ENCODE measurements around the gene PALD1.

The PALD1 gene

DNA sequence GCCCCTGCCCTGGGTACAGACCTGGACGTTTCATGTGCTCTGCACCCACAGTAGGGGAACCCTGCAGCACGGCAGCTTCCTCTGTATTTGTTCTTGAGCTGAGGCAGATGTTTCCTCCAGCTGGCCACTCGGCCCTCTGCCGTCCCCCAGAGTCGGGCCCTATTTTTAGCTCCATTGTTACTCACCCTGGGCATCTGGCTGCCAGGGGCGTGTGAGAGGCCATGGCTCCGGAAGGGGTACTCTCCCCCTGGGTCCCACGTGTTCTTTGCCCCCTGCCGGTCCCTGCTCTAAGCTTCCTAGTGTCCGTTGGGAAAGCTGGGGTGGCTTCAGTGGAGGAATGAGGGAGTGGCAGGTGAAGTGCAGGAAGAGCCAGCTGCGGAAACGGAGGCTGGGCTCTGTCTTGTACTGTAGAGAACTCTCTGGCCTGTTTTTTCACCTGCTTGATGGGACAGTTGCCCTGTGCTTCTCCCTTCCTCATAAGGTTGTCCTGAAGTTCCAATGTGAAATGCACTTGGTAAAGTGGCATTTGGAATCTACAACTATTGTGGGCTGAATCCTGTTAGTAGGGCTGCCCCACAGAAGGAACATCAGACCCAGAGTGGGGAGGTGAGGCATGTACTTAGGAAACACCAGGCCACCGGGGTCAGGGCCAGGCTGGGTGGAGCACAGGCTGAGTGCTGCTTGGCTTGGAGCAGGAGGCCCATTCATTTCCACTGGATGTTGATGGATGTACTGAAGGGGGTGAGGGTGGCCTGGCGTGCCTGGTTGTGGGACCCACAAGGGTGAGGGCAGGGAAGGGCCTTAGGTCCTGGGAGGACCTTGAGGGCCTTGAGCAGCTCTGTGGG is 30.6 kb downstream of the PALD1 start:
- DNase-seq: peak; percentile 56

DNA sequence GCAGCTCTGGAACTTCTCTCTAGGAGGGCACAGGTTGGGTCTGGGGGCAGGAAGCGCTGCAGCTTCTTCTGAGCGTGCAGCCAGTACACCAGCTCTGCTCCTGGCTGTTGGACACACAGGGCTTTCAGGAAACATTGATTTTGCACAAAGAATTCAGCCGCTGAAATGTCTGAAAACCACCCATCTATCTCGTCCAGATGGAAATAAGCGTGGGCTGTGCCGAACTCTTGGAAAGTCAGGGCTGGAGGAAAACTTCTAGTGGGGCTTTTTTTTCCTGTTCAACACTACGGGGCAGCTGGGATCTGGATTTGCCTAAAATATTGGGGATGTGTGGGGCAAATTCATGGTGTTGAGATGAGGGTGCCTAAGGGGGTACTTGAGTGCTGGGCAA is 31.2 kb downstream of the PALD1 start:
- no peak for DNase-seq

DNA sequence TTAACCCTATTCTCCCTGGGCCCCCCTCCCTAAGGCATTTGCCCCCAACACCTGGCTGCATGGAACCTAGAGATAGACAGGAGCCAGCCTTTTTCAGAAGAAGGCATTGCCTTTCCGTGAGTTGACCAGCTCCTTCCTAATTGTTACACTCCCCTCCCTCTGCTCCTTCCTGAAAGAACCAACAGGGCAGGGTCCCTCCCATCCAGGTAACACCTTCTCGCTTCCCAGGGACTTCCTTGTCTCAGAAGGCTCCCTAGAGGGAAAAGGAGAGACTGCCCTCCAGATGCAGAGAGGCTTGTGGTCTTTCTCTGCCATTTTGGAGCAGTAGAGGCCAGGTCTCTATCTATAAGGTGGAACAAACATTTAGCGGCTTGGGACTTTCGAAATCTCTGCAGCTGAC is 31.9 kb downstream of the PALD1 start:
- DNase-seq: no peak

DNA sequence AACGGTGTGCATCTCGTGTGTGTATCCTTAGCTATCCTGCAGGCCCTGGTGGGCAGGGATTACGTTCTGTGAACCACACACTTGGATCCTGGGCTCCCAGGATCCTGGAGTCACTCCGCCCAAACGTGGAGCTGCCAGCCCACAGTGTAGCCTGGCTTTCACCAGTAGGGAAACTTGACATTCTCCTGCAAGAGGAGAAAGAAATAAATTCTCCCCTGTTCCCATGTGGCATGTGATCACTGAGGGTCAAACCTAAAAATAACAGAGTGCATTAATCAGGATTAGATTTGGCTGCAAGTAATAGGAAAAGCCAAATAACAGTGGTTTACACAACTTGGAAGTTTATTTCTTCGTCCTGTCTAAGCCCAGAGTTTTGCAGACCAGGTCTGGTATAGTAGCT is 32.3 kb downstream of the PALD1 start:
- DNase-seq: no peak

DNA sequence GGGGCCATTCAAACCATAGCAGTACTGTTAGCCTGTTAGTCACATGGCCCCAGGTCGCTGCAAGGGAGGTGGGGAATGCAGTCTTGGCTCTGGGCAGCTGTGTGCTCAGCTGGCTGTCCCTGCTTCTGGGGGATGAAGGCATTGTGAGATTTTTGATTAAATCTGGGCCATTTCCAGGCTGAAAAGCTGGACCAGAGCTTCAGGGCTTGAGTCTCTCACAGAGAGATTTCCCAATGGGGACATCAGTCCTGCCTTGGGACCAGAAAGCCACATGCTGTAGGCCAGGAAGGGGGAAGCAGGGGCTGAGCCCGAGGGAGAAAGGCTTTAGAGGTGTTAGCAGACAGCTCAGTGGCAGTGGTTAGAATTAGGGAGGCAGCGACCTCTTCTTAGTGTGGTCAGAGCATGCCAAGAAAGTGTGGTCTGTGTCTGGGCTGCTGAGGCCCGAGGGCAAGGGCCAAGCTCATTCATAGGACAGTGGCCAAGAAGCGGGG is 33.6 kb downstream of the PALD1 start:
- DNase-seq: peak; percentile 50

DNA sequence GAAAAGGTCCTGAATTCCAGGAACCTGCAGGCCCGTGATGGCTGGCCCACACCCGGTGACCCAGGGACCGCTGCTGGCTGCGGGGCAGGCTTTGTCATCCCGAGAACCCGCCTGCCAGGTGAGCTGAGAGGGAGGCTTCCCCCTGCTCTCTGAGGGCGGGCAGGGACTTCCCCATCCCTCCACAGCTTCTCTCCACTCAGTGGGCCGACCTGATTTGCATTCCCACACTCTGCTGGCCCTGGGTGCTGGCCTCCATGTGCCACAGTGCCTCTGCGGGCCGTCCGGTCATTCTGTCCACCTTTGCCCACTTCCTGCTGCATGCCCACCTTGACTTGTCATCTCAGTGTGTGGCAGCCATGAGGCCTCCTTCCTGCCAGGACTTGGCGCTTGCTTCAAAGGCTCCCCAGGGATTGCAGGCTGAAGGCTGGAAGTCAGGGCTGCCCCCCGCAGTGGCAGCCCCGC is 35.3 kb downstream of the PALD1 start:
- no peak for DNase-seq

DNA sequence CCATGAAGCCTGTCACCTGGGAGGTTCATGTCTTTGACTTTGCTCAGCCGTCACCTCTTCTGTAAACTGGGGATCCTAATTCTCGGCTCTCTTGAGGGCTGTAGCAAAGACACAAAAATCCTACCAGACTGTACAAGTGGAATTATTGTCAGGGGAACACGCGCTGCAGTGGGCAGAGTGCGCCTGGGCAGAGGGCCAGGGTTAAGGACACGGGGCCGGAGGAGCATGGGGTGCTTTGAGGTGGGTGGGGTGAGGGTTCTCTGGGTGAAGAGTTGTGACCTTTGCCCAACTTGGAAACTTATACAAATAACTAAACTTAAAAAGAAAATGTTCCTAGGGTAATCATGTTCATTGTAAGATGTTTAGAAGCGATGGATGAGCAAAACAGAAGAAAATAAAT is 36.0 kb downstream of the PALD1 start:
- DNase-seq: peak; percentile 25

DNA sequence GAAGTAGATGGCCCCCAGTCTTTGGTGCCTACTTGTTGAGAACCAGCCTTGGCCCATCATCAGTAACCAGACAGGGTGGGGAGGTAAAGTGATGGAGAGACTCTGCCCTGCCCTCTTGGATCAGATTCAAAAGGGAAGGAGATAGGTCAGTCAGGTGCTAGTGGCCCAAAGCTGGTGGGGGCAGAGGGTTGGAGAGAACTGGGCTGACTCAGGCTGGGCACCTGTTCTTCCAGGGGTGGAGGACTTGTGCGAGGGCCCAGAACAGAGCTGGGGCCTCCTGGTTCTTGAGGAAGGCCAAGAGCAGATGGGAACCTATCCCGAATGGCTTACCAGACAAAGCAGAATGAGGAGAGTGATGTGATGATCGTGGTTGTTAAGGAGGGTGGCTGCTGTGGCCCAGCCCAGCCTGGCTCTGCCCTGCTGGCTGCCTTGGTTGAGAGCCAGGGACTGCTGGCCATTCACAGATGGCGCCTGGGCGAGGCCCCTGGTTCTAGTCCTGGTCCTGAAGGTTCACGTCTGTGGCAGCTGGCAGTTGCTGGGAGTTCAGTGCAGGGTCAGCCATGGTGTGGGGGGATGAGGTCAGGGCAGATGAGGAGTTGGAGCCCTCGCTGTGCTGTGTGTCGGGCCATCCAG is 36.6 kb downstream of the PALD1 start:
- no peak for DNase-seq

DNA sequence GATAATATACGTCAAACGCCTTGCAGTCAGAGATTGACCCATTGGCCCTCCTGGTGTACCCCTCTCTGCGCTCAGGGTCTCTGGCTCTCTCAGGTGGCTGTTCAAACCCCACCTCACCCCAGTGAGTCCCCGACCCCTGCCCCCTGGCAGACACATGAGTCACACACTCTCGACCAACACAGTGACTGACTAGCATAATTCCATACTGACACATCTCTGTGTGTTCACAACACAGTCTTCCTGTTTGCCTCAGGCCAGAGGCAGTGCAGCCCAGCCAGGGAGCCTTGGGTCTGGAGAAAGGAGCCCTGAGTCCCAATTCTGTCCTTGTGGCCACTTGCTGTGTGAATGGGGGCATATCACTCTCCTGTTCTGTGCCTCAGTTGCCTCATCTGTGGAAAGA is 40.1 kb downstream of the PALD1 start:
- no peak for DNase-seq

DNA sequence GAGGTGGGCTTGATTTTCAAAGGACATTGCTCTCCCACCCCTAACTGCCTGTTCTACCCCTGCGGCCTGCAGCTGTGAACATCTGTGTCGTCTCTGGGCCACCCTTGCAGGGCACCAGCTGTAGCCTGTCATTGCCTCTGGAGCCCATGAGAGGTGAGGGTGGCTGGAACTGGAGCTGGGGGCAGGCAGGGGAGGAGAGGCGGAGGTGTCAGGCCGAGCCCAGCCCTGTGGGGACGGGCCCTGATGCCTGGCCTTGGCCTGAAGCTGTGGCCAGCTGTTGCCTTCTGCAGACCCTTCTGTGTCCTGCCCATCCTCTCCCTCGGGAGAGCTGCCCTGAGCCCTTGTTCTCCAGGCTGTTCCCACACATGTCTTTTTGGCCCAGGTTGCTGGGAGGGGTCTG is 44.5 kb downstream of the PALD1 start:
- DNase-seq: no peak

DNA sequence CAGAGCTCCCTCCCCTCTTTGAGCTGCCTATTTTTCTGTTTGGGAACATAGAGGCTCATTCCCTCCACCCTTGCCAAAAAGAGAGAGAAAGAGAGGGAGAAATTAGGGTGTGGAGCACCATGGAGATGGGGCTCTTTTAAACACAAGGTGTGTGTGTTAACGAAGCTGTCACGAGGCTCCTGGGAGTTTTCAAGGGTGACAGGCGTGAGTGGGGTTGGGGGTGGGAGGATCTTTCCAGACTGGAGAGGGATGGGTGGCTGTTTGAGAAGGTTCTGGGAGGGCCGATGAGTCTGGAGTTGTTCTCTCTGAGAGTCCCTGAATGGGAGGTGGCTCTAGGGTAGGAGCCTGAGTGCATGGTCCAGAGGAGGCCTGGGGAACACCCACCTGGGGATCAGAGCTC is 45.0 kb downstream of the PALD1 start:
- DNase-seq: no peak

DNA sequence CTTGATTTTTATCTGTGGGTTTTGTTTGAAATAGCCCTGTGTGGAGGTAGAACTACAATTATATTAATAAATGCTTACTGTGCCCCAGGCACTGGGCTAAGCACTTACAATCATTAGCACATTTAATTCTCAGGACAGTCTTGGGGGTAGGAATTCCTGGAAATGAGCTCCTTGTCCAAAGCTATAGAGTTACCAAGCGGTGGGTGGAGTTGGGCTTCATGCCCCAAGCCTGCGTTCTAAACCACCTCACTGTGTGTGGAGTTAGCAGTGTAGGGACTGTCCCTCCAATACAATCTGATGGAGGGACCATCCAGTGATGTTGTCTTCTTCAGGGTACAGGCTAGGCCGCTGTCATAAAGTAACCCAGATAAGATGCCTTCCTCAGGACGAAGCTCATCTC is 49.7 kb downstream of the PALD1 start:
- DNase-seq: no peak

DNA sequence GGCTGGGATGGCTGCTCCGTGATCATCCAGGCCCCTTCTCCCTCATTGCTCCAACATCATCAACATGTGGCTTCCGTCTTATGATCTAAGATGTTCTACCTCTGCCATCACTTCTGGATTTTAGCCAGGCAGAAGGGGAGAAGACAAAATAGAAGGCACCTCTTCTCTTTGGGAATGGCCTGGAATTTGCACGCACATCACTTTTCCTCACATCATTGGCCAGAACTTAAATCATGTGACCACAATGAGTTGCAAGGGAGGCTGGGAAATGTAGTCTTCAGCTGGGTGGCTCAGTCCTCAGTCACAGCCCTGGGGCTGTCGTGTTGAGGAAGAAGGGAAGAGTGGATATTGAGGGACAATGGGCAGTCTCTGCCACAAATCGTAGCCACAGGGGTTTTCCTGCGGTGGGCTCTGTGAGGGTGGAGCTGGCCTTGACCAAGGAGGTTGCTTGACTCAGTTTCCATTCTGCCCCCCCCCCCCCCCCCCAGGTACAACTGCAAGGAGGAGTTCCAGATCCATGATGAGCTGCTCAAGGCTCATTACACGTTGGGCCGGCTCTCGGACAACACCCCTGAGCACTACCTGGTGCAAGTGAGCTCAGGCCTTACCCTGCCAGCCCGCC is 50.3 kb downstream of the PALD1 start:
- no peak for DNase-seq

DNA sequence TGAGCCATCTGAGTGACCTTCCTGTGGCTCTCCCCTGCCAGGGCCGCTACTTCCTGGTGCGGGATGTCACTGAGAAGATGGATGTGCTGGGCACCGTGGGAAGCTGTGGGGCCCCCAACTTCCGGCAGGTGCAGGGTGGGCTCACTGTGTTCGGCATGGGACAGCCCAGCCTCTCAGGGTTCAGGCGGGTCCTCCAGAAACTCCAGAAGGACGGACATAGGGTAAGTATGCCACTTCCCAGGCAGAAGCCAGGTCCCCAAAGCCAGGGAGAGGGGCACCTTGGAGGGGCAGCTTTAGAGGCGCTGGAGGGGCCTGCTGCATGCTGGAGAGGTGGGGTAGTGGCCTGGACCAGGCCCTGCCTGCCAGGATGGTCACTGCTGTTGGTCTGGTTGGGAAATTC is 51.3 kb downstream of the PALD1 start:
- DNase-seq: no peak

DNA sequence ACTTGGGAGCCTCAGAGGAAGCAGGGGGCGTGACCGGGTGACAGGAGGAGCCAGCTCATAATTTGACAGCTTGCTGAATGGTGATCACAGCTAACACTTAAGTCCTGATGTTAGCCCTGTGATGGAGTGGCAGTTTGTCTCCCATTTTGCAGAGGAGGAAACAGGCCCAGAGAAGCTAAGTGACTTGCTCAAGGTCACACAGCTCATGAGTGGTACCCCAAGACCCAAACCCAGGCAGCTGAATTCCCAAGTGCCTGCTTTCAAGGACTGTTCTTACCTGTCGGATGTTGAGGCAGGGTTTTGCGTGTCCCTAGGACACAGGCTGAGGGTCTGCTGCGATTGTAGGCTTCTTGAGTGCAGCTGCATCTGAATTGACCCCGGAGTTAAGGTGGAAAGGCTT is 51.7 kb downstream of the PALD1 start:
- no peak for DNase-seq

DNA sequence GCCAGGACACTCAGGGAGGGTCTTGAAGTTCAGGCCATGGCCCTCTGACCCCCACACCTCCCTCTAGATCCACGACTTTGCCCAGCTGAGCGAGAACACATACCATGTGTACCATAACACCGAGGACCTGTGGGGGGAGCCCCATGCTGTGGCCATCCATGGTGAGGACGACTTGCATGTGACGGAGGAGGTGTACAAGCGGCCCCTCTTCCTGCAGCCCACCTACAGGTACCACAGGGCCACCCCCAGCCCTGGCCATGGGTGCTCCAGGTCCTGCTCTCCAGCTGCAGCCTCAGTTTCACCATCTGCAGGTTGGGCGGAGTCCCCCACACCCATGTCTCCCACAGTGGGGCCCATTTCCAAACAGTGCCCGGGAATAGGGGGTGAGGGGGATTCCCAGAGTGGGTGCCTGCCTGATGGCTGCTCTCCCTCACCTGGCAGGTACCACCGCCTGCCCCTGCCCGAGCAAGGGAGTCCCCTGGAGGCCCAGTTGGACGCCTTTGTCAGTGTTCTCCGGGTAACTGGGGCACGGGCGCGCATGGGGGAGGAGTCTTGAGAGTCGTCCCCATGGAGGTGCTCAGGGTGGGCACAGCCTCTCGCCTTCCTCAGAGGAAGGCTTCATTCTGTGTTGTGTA is 54.1 kb downstream of the PALD1 start:
- no peak for DNase-seq

DNA sequence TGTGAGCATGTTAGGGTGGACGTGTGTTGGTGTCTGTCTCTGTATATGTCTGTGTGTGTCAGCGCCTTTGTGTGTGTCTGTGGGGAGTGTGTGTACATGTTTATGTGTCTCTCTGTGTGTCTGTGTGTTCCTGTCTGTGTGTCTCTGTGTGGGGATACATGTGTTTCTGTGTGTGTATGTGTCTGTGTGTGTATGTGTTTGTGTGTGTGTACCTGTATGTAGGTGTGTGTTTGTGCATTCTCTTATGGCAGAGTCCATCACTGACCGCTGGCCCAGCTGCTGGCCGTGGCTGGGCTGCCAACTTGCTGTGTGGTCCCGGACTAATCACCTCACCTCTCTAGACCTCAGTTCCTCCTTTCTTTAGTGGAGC is 54.6 kb downstream of the PALD1 start:
- no peak for DNase-seq

DNA sequence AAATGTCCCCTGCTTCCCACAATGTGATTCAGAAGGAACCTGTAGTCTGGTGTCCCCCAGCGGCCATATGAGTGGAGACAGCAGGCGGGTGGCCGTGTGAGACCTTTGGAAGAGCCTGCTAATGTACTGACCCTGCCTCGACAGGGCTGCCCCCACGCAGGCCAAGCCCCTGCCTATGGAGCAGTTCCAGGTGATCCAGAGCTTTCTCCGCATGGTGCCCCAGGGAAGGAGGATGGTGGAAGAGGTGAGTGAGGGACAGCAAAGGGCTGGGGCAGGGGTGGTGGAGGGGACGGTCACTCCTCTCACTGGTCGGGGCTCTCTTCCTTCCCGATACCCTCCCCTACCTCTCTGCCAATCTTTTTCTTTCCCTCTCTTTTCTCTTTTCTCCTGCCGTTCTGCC is 55.7 kb downstream of the PALD1 start:
- DNase-seq: no peak

DNA sequence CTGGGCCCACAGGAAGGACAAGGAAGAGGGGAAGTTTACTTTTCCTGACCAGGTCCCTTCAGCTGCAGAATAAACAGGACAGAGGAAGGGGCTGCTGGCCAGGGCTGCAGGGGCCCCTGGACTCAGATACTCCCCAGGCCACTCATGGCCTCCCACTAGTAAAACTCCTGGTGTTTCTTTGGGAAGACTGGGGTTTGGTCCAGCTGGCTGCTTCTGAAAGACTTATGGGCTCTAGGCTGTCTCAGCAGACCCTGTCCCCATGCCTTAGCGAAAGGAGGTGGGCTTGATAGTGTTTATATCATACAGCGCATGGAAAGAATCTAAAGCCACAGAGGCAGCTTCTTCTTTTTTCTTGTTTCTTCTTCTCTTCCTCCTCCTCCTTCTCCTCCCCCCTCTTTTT is 56.4 kb downstream of the PALD1 start:
- DNase-seq: no peak

DNA sequence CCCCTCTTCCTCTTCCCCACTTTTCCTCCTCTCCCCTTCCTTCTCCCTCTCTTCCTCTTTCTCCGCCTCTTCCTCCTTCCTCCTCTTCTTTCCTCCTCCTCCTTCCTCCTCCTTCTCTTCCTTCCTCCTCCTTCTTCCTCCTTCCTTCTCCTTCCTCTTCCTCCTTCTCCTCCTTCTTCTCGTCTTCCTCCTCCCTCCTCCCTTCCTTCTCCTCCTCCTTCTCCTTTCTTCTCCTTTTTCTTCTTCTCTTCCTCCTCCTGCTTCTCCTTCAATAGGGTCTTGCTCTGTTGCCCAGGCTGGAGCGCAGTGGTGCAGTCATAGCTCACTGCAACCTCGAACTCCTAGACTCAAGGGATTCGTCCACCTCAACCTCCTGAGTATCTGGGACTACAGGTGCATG is 56.9 kb downstream of the PALD1 start:
- no peak for DNase-seq

DNA sequence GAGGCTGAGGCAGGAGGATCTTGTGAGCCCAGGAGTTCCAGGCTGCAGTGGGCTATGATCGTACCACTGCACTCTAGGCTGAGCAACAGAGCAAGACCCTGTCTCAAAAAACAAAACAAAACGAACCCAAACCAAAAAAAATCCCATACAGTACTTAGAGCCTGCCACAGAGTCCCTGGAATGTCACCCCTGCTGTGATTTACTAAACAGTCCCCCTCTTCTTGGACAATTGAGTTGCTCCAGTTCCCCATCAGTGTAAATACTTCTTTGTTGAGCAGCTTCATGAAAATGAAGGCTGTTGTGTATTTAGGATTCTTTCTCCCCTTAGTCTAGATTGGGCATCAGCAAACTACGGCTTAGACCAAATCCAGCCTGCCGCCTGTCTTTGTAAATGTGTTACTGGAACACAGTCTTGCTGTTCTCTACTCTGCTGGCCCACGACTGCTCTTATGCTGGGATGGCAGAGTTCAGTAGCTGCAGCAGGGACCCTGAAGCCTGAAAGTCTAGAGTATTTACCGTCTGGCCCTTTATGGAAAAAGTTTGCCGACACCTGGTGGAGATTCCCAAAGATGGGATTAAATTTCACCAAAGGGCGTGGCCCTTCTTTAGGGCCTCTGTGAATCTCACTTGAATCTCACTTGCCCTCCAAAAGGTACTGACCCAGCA is 57.8 kb downstream of the PALD1 start:
- no peak for DNase-seq

DNA sequence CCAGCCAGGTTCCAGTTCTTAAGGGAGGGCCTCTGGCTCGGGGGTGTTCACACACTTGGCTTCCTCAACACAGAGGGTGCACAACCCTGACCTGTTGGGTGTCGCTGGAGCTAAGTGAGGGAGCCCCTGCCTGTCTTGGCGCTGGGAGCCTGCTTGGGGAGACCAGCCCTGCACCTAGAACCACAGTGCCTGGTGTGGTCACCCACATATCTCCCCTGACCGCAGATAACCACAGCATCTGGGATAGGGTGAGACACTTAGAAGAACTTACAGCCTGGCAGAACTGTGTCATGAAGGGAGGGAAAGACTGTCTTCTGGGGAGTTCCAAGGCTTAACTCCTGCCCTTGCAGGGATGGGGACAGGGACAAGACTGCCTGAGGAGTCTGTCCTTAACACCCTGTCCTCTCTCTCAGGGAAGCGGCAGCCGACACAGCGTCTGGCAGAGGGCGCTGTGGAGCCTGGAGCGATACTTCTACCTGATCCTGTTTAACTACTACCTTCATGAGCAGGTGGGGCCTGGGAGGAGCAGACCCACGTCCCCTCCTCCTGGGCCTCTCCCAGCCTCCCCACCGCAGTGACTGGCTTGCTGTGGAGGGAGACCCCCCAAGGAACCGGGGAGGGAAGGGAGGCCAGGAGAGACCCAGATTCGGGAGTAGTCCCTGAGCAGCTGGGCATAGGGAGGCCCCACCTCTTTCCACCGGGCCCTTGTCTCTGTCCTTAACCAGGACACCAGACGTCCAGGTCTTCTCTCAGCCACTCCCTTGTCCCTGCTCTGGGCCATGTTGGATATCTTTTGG is 59.0 kb downstream of the PALD1 start:
- DNase-seq: no peak

Measured in midbrain (tissue), 1 donor.